Fibroblast of skin of abdomen (primary cell): ENCODE measurements around the gene AP5Z1.
A peak's percentile ranks its signal among the peaks of the same experiment; 100 is the strongest.

Experiments
- DNase-seq: peaks from one replicate; pipeline ENCODE4 v3.0.0-alpha.2; 2013

The AP5Z1 gene

GRCh38 chr7:4766666-4767519 is 8.5 kb upstream of the AP5Z1 start:
- no peak for DNase-seq

- DNase-seq = no peak
These were observed 6.5 kb upstream of the AP5Z1 start for GRCh38 chr7:4768597-4769569.

- DNase-seq = no peak
These were observed 5.7 kb upstream of the AP5Z1 start for GRCh38 chr7:4769761-4770160.

- DNase-seq = no peak
These were observed 4.5 kb upstream of the AP5Z1 start for GRCh38 chr7:4770886-4771285.

GRCh38 chr7:4771737-4772136 is 3.7 kb upstream of the AP5Z1 start:
- no peak for DNase-seq

- no peak for DNase-seq
These were observed 3.1 kb upstream of the AP5Z1 start for GRCh38 chr7:4772306-4772705.

- no peak for DNase-seq
These were observed 1.4 kb upstream of the AP5Z1 start for GRCh38 chr7:4774007-4774406.

GRCh38 chr7:4774658-4775249 is 669 bp upstream of the AP5Z1 start:
- DNase-seq = peak; percentile 65

- DNase-seq = peak; percentile 20
These were observed 613 bp downstream of the AP5Z1 start for GRCh38 chr7:4775848-4776623.

- DNase-seq = no peak
These were observed 3.7 kb downstream of the AP5Z1 start for GRCh38 chr7:4779118-4779517.

GRCh38 chr7:4781366-4782069 is 6.1 kb downstream of the AP5Z1 start:
- DNase-seq = no peak

GRCh38 chr7:4782333-4783291 is 7.2 kb downstream of the AP5Z1 start:
- no peak for DNase-seq

GRCh38 chr7:4783292-4783652 is 7.8 kb downstream of the AP5Z1 start:
- no peak for DNase-seq

GRCh38 chr7:4783762-4784351 is 8.4 kb downstream of the AP5Z1 start:
- DNase-seq = no peak

- no peak for DNase-seq
These were observed 9.4 kb downstream of the AP5Z1 start for GRCh38 chr7:4784799-4785198.

GRCh38 chr7:4785371-4785770 is 9.9 kb downstream of the AP5Z1 start:
- DNase-seq = no peak

- DNase-seq = no peak
These were observed 10.6 kb downstream of the AP5Z1 start for GRCh38 chr7:4786015-4786414.

GRCh38 chr7:4787541-4787940 is 12.1 kb downstream of the AP5Z1 start:
- DNase-seq = no peak

GRCh38 chr7:4787947-4788626 is 12.7 kb downstream of the AP5Z1 start:
- no peak for DNase-seq
